ENCODE data around the gene AGMO.

AGMO gene

GRCh38 chr7:15498465-15498864 is 63.4 kb downstream of the AGMO start:
- no peak for DNase-seq (ENCODE audit: low read depth)

GRCh38 chr7:15495170-15495569 is 66.6 kb downstream of the AGMO start:
- no peak for DNase-seq (ENCODE audit: low read depth)

GRCh38 chr7:15494711-15495110 is 67.1 kb downstream of the AGMO start:
- no peak for DNase-seq (ENCODE audit: low read depth)

GRCh38 chr7:15491361-15491760 is 70.5 kb downstream of the AGMO start:
- DNase-seq (ENCODE audit: low read depth) = no peak

GRCh38 chr7:15490291-15490690 is 71.5 kb downstream of the AGMO start:
- DNase-seq (ENCODE audit: low read depth) = no peak

- DNase-seq (ENCODE audit: low read depth) = no peak
Measured at GRCh38 chr7:15489861-15490260, 72.0 kb downstream of the AGMO start.

GRCh38 chr7:15489383-15489782 is 72.4 kb downstream of the AGMO start:
- DNase-seq (ENCODE audit: low read depth) = no peak

- DNase-seq (ENCODE audit: low read depth) = no peak
Measured at GRCh38 chr7:15488401-15488800, 73.4 kb downstream of the AGMO start.

- DNase-seq (ENCODE audit: low read depth) = no peak
Measured at GRCh38 chr7:15487896-15488295, 73.9 kb downstream of the AGMO start.

- no peak for DNase-seq (ENCODE audit: low read depth)
Measured at GRCh38 chr7:15485998-15486397, 75.8 kb downstream of the AGMO start.

GRCh38 chr7:15485431-15485830 is 76.4 kb downstream of the AGMO start:
- DNase-seq (ENCODE audit: low read depth) = no peak

GRCh38 chr7:15481132-15481531 is 80.7 kb downstream of the AGMO start:
- DNase-seq (ENCODE audit: low read depth) = no peak

- no peak for DNase-seq (ENCODE audit: low read depth)
Measured at GRCh38 chr7:15478401-15478800, 83.4 kb downstream of the AGMO start.

GRCh38 chr7:15476531-15476918 is 85.3 kb downstream of the AGMO start:
- no peak for DNase-seq (ENCODE audit: low read depth)

GRCh38 chr7:15475808-15476530 is 85.8 kb downstream of the AGMO start:
- no peak for DNase-seq (ENCODE audit: low read depth)

- DNase-seq (ENCODE audit: low read depth) = no peak
Measured at GRCh38 chr7:15471669-15471950, 90.2 kb downstream of the AGMO start.

- DNase-seq (ENCODE audit: low read depth) = no peak
Measured at GRCh38 chr7:15470825-15471668, 90.8 kb downstream of the AGMO start.

GRCh38 chr7:15464667-15465121 is 97.1 kb downstream of the AGMO start:
- no peak for DNase-seq (ENCODE audit: low read depth)

GRCh38 chr7:15463801-15464666 is 97.8 kb downstream of the AGMO start:
- peak; percentile 45 for DNase-seq (ENCODE audit: low read depth)

GRCh38 chr7:15462721-15463389 is 99.0 kb downstream of the AGMO start:
- DNase-seq (ENCODE audit: low read depth) = no peak

GRCh38 chr7:15461576-15461975 is 100.2 kb downstream of the AGMO start:
- DNase-seq (ENCODE audit: low read depth) = peak; percentile 90

GRCh38 chr7:15459018-15459615 is 102.7 kb downstream of the AGMO start:
- no peak for DNase-seq (ENCODE audit: low read depth)
